Thoracic aorta (tissue), 2 donors: Measurements from ENCODE around the gene ATP2B1. TPM values are rescaled to one million over a fixed set of nuclear protein-coding genes. Genes with fewer than 3 reads are reported as not detected.

Experiments
- ATAC-seq: fragments of 150-250 bp; one replicate; pipeline ENCODE4 v1.8.0; 2017; ENCODE audit warnings: low read depth; ENCODE audit not compliant: insufficient number of reproducible peaks, low FRiP score
- DNase-seq: peaks from one replicate; pipeline ENCODE4 v3.0.0-alpha.2; 2020; ENCODE audit warnings: low spot score
- H3K27ac ChIP-seq, 2 donors: fragments of 200-600 bp; sonication (generic); 1 replicate in 1 of 2; 2 replicates in 1 of 2; pipeline ENCODE4 v1.5.1; 2016; ENCODE audit warnings: mild to moderate bottlenecking in 2 of 2, moderate library complexity in 2 of 2
- H3K27me3 ChIP-seq: fragments of 200-600 bp; sonication (generic); replicated peaks from 2 replicates; pipeline ENCODE4 v1.6.0; 2016; ENCODE audit warnings: mild to moderate bottlenecking; ENCODE audit not compliant: insufficient read depth
- H3K36me3 ChIP-seq: fragments of 200-600 bp; sonication (generic); one replicate; pipeline ENCODE4 v1.5.1; 2016
- H3K4me1 ChIP-seq, 2 donors: fragments of 200-600 bp; sonication (generic); 1 replicate in 1 of 2; 2 replicates in 1 of 2; pipeline versions ENCODE4 v1.5.1 to v1.6.0; 2016; ENCODE audit warnings: low read depth in 2 of 2, mild to moderate bottlenecking in 1 of 2; ENCODE audit not compliant: control insufficient read depth in 1 of 2
- H3K4me3 ChIP-seq: fragments of 200-600 bp; sonication (generic); 2 replicates; pipeline ENCODE4 v1.5.1; 2016; ENCODE audit warnings: mild to moderate bottlenecking
- H3K9me3 ChIP-seq: fragments of 200-600 bp; sonication (generic); 2 replicates; pipeline ENCODE4 v1.5.1; 2016
- total RNA-seq, 2 donors: library from RNA; depleted of rRNA; stranded (reverse); fragments of >200 nt; gene quantifications; one replicate each; pipeline versions ENCODE4 v1.1.0 to v1.2.3, GENCODE V29; 2016
- TF ChIP-seq, protein P1 (sequence below): fragments of 200-600 bp; sonication (generic); IDR thresholded peaks from one replicate; pipeline ENCODE4 v1.5.1; 2019; ENCODE audit warnings: antibody characterized with exemption

The ATP2B1 gene
- total RNA-seq, 2 donors from 2014 or later = 17.7 to 21.2 TPM

DNA sequence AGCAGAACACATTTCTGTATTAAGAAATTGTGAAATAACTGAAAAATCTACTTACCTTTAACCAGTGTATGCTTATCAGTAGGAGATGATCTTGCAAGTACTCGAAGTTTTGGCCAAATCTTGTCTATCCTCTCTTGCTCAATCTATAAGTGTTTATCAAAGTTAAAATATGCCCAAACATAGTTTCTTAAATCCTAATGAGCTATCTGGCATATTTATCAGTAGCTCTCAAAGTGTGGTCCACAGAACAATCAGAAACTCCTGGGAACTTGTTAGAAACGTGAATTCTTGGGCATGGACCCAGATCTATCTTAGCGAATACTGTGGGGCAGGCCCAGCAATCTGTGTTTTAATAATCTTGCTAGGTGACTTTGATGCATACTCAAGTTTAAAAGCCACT lies 98.3 kb downstream of the ATP2B1 start:
- TF ChIP-seq, protein P1, sequence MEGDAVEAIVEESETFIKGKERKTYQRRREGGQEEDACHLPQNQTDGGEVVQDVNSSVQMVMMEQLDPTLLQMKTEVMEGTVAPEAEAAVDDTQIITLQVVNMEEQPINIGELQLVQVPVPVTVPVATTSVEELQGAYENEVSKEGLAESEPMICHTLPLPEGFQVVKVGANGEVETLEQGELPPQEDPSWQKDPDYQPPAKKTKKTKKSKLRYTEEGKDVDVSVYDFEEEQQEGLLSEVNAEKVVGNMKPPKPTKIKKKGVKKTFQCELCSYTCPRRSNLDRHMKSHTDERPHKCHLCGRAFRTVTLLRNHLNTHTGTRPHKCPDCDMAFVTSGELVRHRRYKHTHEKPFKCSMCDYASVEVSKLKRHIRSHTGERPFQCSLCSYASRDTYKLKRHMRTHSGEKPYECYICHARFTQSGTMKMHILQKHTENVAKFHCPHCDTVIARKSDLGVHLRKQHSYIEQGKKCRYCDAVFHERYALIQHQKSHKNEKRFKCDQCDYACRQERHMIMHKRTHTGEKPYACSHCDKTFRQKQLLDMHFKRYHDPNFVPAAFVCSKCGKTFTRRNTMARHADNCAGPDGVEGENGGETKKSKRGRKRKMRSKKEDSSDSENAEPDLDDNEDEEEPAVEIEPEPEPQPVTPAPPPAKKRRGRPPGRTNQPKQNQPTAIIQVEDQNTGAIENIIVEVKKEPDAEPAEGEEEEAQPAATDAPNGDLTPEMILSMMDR = no peak
- no peaks in the 10 kb centered on the region for H3K9me3 ChIP-seq
- H3K27me3 ChIP-seq = no peaks in the 10 kb centered on the region
- H3K4me1 ChIP-seq = no peaks in the 10 kb centered on the region
- ATAC-seq = no peak
- H3K27ac ChIP-seq = no peak overlapping the region
- DNase-seq = no peak
- no peak overlapping the region for H3K4me3 ChIP-seq
- H3K36me3 ChIP-seq = no peaks in the 10 kb centered on the region

DNA sequence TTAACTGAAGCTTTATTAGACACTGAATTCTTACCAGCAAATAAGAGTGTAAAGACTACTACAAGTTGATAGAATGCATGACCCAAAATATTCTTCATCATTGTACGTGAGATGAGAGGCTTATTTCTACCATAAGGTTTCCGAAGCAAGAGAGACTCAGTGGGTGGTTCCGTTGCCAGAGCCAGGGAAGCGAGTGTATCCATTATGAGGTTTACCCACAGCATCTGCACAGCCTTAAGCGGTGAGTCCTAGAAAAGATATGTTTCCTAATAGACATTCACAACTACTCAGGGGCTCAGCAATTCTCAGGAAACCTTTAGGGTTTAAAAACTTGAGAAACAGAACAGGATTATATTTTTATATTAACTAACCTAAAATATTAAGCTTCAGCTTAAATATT lies 105.0 kb downstream of the ATP2B1 start:
- Histone ChIP-seq H3K27me3 (no peaks in the 10 kb centered on the region), H3K27ac (no peak overlapping the region), H3K9me3 (no peaks in the 10 kb centered on the region), H3K36me3 (peaks cover 8% of the 10 kb centered on the region), H3K4me3 (no peak overlapping the region), H3K4me1 (no peaks in the 10 kb centered on the region)
- TF ChIP-seq, protein P1 = no peak
- ATAC-seq (no peak), DNase-seq (no peak)

DNA sequence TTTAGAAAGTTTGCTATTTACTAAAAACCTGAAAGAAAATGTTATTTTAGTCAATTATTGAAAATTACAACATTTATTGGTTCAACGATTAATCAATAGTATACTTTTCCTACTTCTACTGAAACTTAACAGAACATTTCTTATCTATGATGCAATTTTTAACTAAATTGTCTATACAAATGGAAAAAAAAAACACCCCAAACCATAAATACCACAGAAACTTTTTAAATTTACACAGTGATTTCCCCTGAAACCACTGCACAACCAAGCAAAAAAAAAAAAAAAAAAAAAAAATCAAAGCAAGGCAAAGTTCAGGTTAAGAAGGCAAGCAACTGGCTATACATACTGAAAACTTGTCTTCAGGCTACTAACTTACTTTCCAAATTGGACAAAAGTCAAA lies 110.9 kb downstream of the ATP2B1 start:
- ATAC-seq (no peak), DNase-seq (no peak)
- TF ChIP-seq, protein P1 = no peak
- no peak overlapping the region for H3K4me3 ChIP-seq
- H3K4me1 ChIP-seq = no peaks in the 10 kb centered on the region
- H3K27ac ChIP-seq = no peak overlapping the region
- H3K27me3 ChIP-seq = no peaks in the 10 kb centered on the region
- H3K36me3 ChIP-seq = peaks cover under 1% of the 10 kb centered on the region
- no peaks in the 10 kb centered on the region for H3K9me3 ChIP-seq

DNA sequence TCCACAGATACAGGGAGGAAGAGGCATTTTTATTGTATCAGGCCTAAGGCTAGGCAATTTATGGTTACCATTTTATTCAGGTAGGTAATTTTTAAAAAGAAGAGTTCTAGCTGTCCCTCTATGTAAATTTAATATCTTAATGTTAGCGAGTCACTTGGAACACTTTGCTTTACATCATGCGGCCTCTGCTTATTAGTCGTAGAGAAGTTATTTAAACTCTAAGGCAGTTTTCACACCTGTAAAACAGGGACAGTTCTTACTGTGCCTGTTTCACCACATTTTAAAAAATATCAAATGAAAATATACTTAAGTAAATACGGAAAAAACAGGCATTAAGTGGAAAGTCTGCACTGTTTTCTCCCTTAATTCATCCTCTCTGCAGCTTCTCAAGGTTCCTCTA lies 111.4 kb downstream of the ATP2B1 start:
- ATAC-seq (no peak), DNase-seq (no peak)
- H3K9me3 ChIP-seq = no peaks in the 10 kb centered on the region
- TF ChIP-seq, protein P1 = no peak
- H3K27me3 ChIP-seq = no peaks in the 10 kb centered on the region
- H3K4me1 ChIP-seq = no peaks in the 10 kb centered on the region
- H3K36me3 ChIP-seq = no peaks in the 10 kb centered on the region
- H3K4me3 ChIP-seq = no peak overlapping the region
- no peak overlapping the region for H3K27ac ChIP-seq

DNA sequence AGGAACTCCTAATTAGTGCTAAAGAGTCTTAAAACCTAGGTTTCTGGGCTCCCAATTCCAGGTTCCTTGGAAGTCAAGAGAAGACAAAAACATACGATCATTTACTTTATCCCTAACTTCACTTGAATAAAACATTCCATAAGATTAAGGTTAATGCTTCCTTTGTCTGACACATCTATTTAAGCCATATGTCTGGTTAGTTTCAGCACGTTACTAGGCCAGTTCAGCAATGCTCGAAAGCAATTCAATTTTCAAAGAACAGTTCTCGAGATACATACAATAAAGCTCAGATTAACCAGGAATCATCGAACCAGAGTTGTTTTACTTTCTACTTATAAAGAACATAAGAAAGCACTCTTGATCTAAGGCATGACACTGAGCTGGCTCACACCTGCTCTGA lies 114.8 kb downstream of the ATP2B1 start:
- no peak for DNase-seq
- TF ChIP-seq, protein P1 = no peak
- H3K27me3 ChIP-seq = no peaks in the 10 kb centered on the region

More for the DNA sequence above, 114.8 kb downstream of the ATP2B1 start:
- Histone ChIP-seq H3K27ac (no peak overlapping the region), H3K4me1 (no peaks in the 10 kb centered on the region), H3K4me3 (no peak overlapping the region), H3K36me3 (no peaks in the 10 kb centered on the region), H3K9me3 (no peaks in the 10 kb centered on the region)
- ATAC-seq = no peak
